ENCODE data around the gene AP5B1.
A peak's percentile ranks its signal among the peaks of the same experiment; 100 is the strongest.

The AP5B1 gene

GRCh38 chr11:65801153-65801987 is 20.6 kb upstream of the AP5B1 start:
- DNase-seq (ENCODE audit: low read depth in 1 of 2, low spot score in 1 of 2) = no peak

- no peak for DNase-seq (ENCODE audit: low read depth in 1 of 2, low spot score in 1 of 2)
Observed at GRCh38 chr11:65798882-65799281, 18.1 kb upstream of the AP5B1 start.

- DNase-seq (ENCODE audit: low read depth in 1 of 2, low spot score in 1 of 2) = no peak
Observed at GRCh38 chr11:65797711-65798110, 16.9 kb upstream of the AP5B1 start.

GRCh38 chr11:65796726-65797601 is 16.2 kb upstream of the AP5B1 start:
- DNase-seq (ENCODE audit: low read depth in 1 of 2, low spot score in 1 of 2) = no peak

GRCh38 chr11:65794570-65795510 is 14.1 kb upstream of the AP5B1 start:
- DNase-seq (ENCODE audit: low read depth in 1 of 2, low spot score in 1 of 2) = no peak

GRCh38 chr11:65793625-65794400 is 13.0 kb upstream of the AP5B1 start:
- DNase-seq (ENCODE audit: low read depth in 1 of 2, low spot score in 1 of 2) = no peak

GRCh38 chr11:65793144-65793581 is 12.4 kb upstream of the AP5B1 start:
- DNase-seq (ENCODE audit: low read depth in 1 of 2, low spot score in 1 of 2) = no peak

- no peak for DNase-seq (ENCODE audit: low read depth in 1 of 2, low spot score in 1 of 2)
Observed at GRCh38 chr11:65792456-65792855, 11.7 kb upstream of the AP5B1 start.

GRCh38 chr11:65791719-65792213 is 11.0 kb upstream of the AP5B1 start:
- DNase-seq (ENCODE audit: low read depth in 1 of 2, low spot score in 1 of 2) = peak in 1 of 2 donors; percentile 40

- no peak for DNase-seq (ENCODE audit: low read depth in 1 of 2, low spot score in 1 of 2)
Observed at GRCh38 chr11:65790902-65791650, 10.3 kb upstream of the AP5B1 start.

GRCh38 chr11:65790104-65790901 is 9.5 kb upstream of the AP5B1 start:
- DNase-seq (ENCODE audit: low read depth in 1 of 2, low spot score in 1 of 2) = no peak

GRCh38 chr11:65789230-65790103 is 8.7 kb upstream of the AP5B1 start:
- DNase-seq (ENCODE audit: low read depth in 1 of 2, low spot score in 1 of 2) = no peak

GRCh38 chr11:65788821-65789220 is 8.0 kb upstream of the AP5B1 start:
- DNase-seq (ENCODE audit: low read depth in 1 of 2, low spot score in 1 of 2) = no peak

GRCh38 chr11:65787649-65788622 is 7.2 kb upstream of the AP5B1 start:
- no peak for DNase-seq (ENCODE audit: low read depth in 1 of 2, low spot score in 1 of 2)

- no peak for DNase-seq (ENCODE audit: low read depth in 1 of 2, low spot score in 1 of 2)
Observed at GRCh38 chr11:65786786-65787636, 6.2 kb upstream of the AP5B1 start, which contains the start of gene OVOL1. TSS of gene OVOL1 (plus strand) at chr11:65787063. CDS start at chr11:65787374, 311 bp downstream.
